WTC11 (cell line): ENCODE results near the gene SLC35A3. TPM values are rescaled to one million over a fixed set of nuclear protein-coding genes. Genes with fewer than 3 reads are reported as not detected.

Experiments
- ATAC-seq: fragments of 200-7000 bp; cut with Tn5 transposase; 2 replicates; pipeline ENCODE4 v1.10.0; 2021; ENCODE audit warnings: mild to moderate bottlenecking, moderate library complexity
- CTCF ChIA-PET: fragments of 300-600 bp; sonication (Branson Sonifier 250); formaldehyde crosslinking; loops from one replicate; lab custom pipeline; 2021; ENCODE audit warnings: antibody characterized with exemption; lab: Charles Lee
- POLR2A ChIA-PET: fragments of 350-600 bp; sonication (Branson Sonifier 250); formaldehyde crosslinking; loops from one replicate; lab custom pipeline; 2021; ENCODE audit warnings: antibody characterized with exemption; lab: Charles Lee
- DNase-seq: peaks from one replicate; pipeline ENCODE4 v3.0.0; 2021; ENCODE audit warnings: low spot score
- H3K27ac Mint-ChIP-seq: 2 replicates; pipeline ENCODE4 v1.8.0; 2021; ENCODE audit warnings: mixed read lengths
- H3K27me3 Mint-ChIP-seq: 2 replicates; pipeline ENCODE4 v1.8.0; 2021; ENCODE audit warnings: low read depth, mild to moderate bottlenecking, moderate library complexity, mixed read lengths
- H3K36me3 Mint-ChIP-seq: 2 replicates; pipeline ENCODE4 v1.8.0; 2021; ENCODE audit warnings: mixed read lengths
- H3K4me1 Mint-ChIP-seq: 2 replicates; pipeline ENCODE4 v1.8.0; 2022; ENCODE audit warnings: mixed read lengths
- H3K4me3 Mint-ChIP-seq: 2 replicates; pipeline ENCODE4 v1.8.0; 2021; ENCODE audit warnings: mild to moderate bottlenecking, moderate library complexity, mixed read lengths
- H3K9me3 Mint-ChIP-seq: 2 replicates; pipeline ENCODE4 v1.8.0; 2021; ENCODE audit warnings: mixed read lengths
- ATF1 ChIP-seq: sonication (generic); formaldehyde crosslinking; IDR thresholded peaks from 2 replicates; pipeline ENCODE4 v1.8.1; 2023; ENCODE audit warnings: mild to moderate bottlenecking, moderate library complexity, missing genetic modification reagents
- CBFB ChIP-seq: sonication (generic); formaldehyde crosslinking; IDR thresholded peaks from 2 replicates; pipeline ENCODE4 v1.8.1; 2022; ENCODE audit warnings: mild to moderate bottlenecking, low read depth, missing genetic modification reagents
- EMX1 ChIP-seq: fragments of 250-450 bp; sonication (Bioruptor Pico); IDR thresholded peaks from 2 replicates; pipeline ENCODE4 v1.8.0; 2021; ENCODE audit warnings: mild to moderate bottlenecking
- GTF2I ChIP-seq: fragments of 250-450 bp; sonication (Bioruptor Pico); conservative IDR thresholded peaks from 2 replicates; pipeline ENCODE4 v1.4.0; 2021; ENCODE audit warnings: mild to moderate bottlenecking
- HMGXB4 ChIP-seq: sonication (generic); formaldehyde crosslinking; IDR thresholded peaks from 2 replicates; pipeline ENCODE4 v1.8.1; 2023; ENCODE audit warnings: mild to moderate bottlenecking, moderate library complexity, missing genetic modification reagents
- IRF2 ChIP-seq: sonication (generic); formaldehyde crosslinking; IDR thresholded peaks from 2 replicates; pipeline ENCODE4 v1.8.0; 2022; ENCODE audit warnings: low read depth, missing genetic modification reagents, borderline replicate concordance
- NFATC4 ChIP-seq: fragments of 250-450 bp; sonication (Bioruptor Pico); IDR thresholded peaks from 2 replicates; pipeline ENCODE4 v1.9.0; 2021; ENCODE audit warnings: mild to moderate bottlenecking
- NFYB ChIP-seq: sonication (generic); formaldehyde crosslinking; conservative IDR thresholded peaks from 2 replicates; pipeline ENCODE4 v1.8.0; 2022; ENCODE audit warnings: low read depth, missing genetic modification reagents
- RELA ChIP-seq: sonication (generic); formaldehyde crosslinking; IDR thresholded peaks from 2 replicates; pipeline ENCODE4 v1.8.1; 2022; ENCODE audit warnings: missing genetic modification reagents, mild to moderate bottlenecking, borderline replicate concordance
- RORB ChIP-seq: fragments of 250-450 bp; sonication (Bioruptor Pico); IDR thresholded peaks from 2 replicates; pipeline ENCODE4 v1.9.0; 2021; ENCODE audit warnings: mild to moderate bottlenecking
- SP1 ChIP-seq: sonication (generic); formaldehyde crosslinking; conservative IDR thresholded peaks from 2 replicates; pipeline ENCODE4 v1.8.1; 2022; ENCODE audit warnings: missing genetic modification reagents
- ZNF263 ChIP-seq: sonication (generic); formaldehyde crosslinking; IDR thresholded peaks from 2 replicates; pipeline ENCODE4 v1.8.1; 2022; ENCODE audit warnings: low read depth, mild to moderate bottlenecking, moderate library complexity, missing genetic modification reagents
- ZNF532 ChIP-seq: fragments of 250-450 bp; sonication (Bioruptor Pico); IDR thresholded peaks from 2 replicates; pipeline ENCODE4 v1.9.0; 2021; ENCODE audit warnings: mild to moderate bottlenecking, borderline replicate concordance
- total RNA-seq: library from RNA; stranded (reverse); gene quantifications from 3 replicates; pipeline ENCODE4 v1.2.3, GENCODE V29; 2021
- TF ChIP-seq, protein P1 (sequence below): sonication (generic); formaldehyde crosslinking; IDR thresholded peaks from 2 replicates; pipeline ENCODE4 v1.8.0; 2023; ENCODE audit warnings: mild to moderate bottlenecking, missing genetic modification reagents
- TF ChIP-seq, protein P2 (sequence below): sonication (generic); formaldehyde crosslinking; IDR thresholded peaks from 2 replicates; pipeline ENCODE4 v1.8.1; 2022; ENCODE audit warnings: mild to moderate bottlenecking, missing genetic modification reagents, moderate library complexity, borderline replicate concordance
- TF ChIP-seq, protein P3 (sequence below): fragments of 250-450 bp; sonication (Bioruptor Pico); IDR thresholded peaks from 2 replicates; pipeline ENCODE4 v1.9.0; 2021; ENCODE audit warnings: moderate library complexity, mild to moderate bottlenecking, inconsistent platforms, borderline replicate concordance
- TF ChIP-seq, protein P4 (sequence below): sonication (generic); formaldehyde crosslinking; IDR thresholded peaks from 2 replicates; pipeline ENCODE4 v1.8.0; 2022; ENCODE audit warnings: mild to moderate bottlenecking, missing genetic modification reagents
- TF ChIP-seq, protein P5 (sequence below): fragments of 250-450 bp; sonication (Bioruptor Pico); IDR thresholded peaks from 2 replicates; pipeline ENCODE4 v2.1.2; 2022; ENCODE audit warnings: mild to moderate bottlenecking, moderate library complexity

The SLC35A3 gene
- total RNA-seq, 1 experiment from 2014 or later: 14.5 TPM

- no peak for TF ChIP-seq HMGXB4 (CRISPR knock-in tag)
- TF ChIP-seq NFYB (CRISPR knock-in tag): no peak
- TF ChIP-seq EMX1 (CRISPR knock-in tag): no peak
- no peak for TF ChIP-seq ATF1 (CRISPR knock-in tag)
- no peak for TF ChIP-seq ZNF263 (CRISPR knock-in tag)
- TF ChIP-seq RORB: no peak
- TF ChIP-seq, protein P1, sequence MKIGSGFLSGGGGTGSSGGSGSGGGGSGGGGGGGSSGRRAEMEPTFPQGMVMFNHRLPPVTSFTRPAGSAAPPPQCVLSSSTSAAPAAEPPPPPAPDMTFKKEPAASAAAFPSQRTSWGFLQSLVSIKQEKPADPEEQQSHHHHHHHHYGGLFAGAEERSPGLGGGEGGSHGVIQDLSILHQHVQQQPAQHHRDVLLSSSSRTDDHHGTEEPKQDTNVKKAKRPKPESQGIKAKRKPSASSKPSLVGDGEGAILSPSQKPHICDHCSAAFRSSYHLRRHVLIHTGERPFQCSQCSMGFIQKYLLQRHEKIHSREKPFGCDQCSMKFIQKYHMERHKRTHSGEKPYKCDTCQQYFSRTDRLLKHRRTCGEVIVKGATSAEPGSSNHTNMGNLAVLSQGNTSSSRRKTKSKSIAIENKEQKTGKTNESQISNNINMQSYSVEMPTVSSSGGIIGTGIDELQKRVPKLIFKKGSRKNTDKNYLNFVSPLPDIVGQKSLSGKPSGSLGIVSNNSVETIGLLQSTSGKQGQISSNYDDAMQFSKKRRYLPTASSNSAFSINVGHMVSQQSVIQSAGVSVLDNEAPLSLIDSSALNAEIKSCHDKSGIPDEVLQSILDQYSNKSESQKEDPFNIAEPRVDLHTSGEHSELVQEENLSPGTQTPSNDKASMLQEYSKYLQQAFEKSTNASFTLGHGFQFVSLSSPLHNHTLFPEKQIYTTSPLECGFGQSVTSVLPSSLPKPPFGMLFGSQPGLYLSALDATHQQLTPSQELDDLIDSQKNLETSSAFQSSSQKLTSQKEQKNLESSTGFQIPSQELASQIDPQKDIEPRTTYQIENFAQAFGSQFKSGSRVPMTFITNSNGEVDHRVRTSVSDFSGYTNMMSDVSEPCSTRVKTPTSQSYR (CRISPR knock-in tag): no peak
- no peak for TF ChIP-seq SP1
- TF ChIP-seq, protein P2, sequence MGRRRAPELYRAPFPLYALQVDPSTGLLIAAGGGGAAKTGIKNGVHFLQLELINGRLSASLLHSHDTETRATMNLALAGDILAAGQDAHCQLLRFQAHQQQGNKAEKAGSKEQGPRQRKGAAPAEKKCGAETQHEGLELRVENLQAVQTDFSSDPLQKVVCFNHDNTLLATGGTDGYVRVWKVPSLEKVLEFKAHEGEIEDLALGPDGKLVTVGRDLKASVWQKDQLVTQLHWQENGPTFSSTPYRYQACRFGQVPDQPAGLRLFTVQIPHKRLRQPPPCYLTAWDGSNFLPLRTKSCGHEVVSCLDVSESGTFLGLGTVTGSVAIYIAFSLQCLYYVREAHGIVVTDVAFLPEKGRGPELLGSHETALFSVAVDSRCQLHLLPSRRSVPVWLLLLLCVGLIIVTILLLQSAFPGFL (CRISPR knock-in tag): no peak
- TF ChIP-seq RELA (CRISPR knock-in tag): no peak
- TF ChIP-seq, protein P3, sequence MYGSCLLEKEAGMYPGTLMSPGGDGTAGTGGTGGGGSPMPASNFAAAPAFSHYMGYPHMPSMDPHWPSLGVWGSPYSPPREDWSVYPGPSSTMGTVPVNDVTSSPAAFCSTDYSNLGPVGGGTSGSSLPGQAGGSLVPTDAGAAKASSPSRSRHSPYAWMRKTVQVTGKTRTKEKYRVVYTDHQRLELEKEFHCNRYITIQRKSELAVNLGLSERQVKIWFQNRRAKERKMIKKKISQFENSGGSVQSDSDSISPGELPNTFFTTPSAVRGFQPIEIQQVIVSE (CRISPR knock-in tag): no peak
- TF ChIP-seq ZNF532: no peak
- TF ChIP-seq, protein P4, sequence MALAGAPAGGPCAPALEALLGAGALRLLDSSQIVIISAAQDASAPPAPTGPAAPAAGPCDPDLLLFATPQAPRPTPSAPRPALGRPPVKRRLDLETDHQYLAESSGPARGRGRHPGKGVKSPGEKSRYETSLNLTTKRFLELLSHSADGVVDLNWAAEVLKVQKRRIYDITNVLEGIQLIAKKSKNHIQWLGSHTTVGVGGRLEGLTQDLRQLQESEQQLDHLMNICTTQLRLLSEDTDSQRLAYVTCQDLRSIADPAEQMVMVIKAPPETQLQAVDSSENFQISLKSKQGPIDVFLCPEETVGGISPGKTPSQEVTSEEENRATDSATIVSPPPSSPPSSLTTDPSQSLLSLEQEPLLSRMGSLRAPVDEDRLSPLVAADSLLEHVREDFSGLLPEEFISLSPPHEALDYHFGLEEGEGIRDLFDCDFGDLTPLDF (CRISPR knock-in tag): no peak
- no peak for TF ChIP-seq NFATC4 (CRISPR knock-in tag)
- TF ChIP-seq CBFB (CRISPR knock-in tag): no peak
- no peak for TF ChIP-seq IRF2
- TF ChIP-seq, protein P5, sequence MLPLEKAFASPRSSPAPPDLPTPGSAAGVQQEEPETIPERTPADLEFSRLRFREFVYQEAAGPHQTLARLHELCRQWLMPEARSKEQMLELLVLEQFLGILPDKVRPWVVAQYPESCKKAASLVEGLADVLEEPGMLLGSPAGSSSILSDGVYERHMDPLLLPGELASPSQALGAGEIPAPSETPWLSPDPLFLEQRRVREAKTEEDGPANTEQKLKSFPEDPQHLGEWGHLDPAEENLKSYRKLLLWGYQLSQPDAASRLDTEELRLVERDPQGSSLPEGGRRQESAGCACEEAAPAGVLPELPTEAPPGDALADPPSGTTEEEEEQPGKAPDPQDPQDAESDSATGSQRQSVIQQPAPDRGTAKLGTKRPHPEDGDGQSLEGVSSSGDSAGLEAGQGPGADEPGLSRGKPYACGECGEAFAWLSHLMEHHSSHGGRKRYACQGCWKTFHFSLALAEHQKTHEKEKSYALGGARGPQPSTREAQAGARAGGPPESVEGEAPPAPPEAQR (CRISPR knock-in tag): no peak
- no peak for TF ChIP-seq GTF2I (CRISPR knock-in tag)
- no peaks in the 10 kb centered on the region for H3K27me3 Mint-ChIP-seq
- no peaks in the 10 kb centered on the region for H3K9me3 Mint-ChIP-seq
- DNase-seq (no peak), ATAC-seq (no peak)
- H3K4me3 Mint-ChIP-seq: no peak overlapping the region
- peaks cover 52% of the 10 kb centered on the region for H3K36me3 Mint-ChIP-seq
- H3K27ac Mint-ChIP-seq: no peak overlapping the region
- CTCF ChIA-PET: no interaction called here
- H3K4me1 Mint-ChIP-seq: peaks cover 12% of the 10 kb centered on the region
- POLR2A ChIA-PET: no interaction called here
These were observed 106.9 kb downstream of the SLC35A3 start for GRCh38 chr1:100076744-100077143.
